ENCODE data around the gene STRAP. TPM values are rescaled to one million over a fixed set of nuclear protein-coding genes. Genes with fewer than 3 reads are reported as not detected.

STRAP gene
- polyA plus RNA-seq, 1 of the 3 experiments (the other 2 are of a cell fraction): 85.6 TPM

GRCh38 chr12:15932327-15932726, 50.1 kb downstream of the STRAP start:
- CTCF ChIA-PET: interaction anchor here (1.4 kb wide), 1 partner anchor 21 kb away, joined by 3 read pairs; the partner anchor contains the start of gene DERA
- DNase-seq: no peak
- H3K9ac ChIP-seq: no peak overlapping the region
- peaks cover 14% of the 10 kb centered on the region for H3F3A ChIP-seq (replicated peaks; ENCODE audit: insufficient read depth)
- peaks cover 9 to 39% of the 10 kb centered on the region in 2 experiments; a peak in 3 of 4 replicates for H3K4me1 ChIP-seq (ENCODE audit: control insufficient read depth in 1 of 2, insufficient read depth in 2 of 2, low read depth in 1 of 2, low read length in 1 of 2)
- POLR2A ChIA-PET: no interaction called here
- no peak overlapping the region for H3K4me3 ChIP-seq (ENCODE audit: low read depth in 2 of 2, low read length in 1 of 2)
- no peaks in the 10 kb centered on the region for H4K20me1 ChIP-seq (ENCODE audit: insufficient read depth)
- peaks cover 25% of the 10 kb centered on the region; the same call in 1 of the 2 replicates for H3K79me2 ChIP-seq (ENCODE audit: insufficient read depth)
- no peaks in the 10 kb centered on the region for H3K9me3 ChIP-seq
- H3K27me3 ChIP-seq (ENCODE audit: insufficient read depth): no peaks in the 10 kb centered on the region
- no peaks in the 10 kb centered on the region for H3K36me3 ChIP-seq (replicated peaks in 1 of 2; ENCODE audit: control insufficient read depth in 1 of 2, insufficient read depth in 2 of 2, low read length in 1 of 2)
- H3K27ac ChIP-seq (ENCODE audit: low read depth in 2 of 2, low read length in 1 of 2): no peak overlapping the region
- TF ChIP-seq, protein P1, sequence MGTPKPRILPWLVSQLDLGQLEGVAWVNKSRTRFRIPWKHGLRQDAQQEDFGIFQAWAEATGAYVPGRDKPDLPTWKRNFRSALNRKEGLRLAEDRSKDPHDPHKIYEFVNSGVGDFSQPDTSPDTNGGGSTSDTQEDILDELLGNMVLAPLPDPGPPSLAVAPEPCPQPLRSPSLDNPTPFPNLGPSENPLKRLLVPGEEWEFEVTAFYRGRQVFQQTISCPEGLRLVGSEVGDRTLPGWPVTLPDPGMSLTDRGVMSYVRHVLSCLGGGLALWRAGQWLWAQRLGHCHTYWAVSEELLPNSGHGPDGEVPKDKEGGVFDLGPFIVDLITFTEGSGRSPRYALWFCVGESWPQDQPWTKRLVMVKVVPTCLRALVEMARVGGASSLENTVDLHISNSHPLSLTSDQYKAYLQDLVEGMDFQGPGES (IDR thresholded peaks at IDR 0.05; ENCODE audit: low read depth, low read length): no peak
- TF ChIP-seq RCOR1 (IDR thresholded peaks at IDR 0.05; ENCODE audit: low read length) (no peak), SMC3 (IDR thresholded peaks at IDR 0.05; ENCODE audit: low read depth, low read length) (no peak), EZH2phosphoT487 (IDR thresholded peaks at IDR 0.05; ENCODE audit: borderline replicate concordance, low read depth) (no peak), FOXM1 (IDR thresholded peaks at IDR 0.05; ENCODE audit: low read depth) (no peak), MXI1 (IDR thresholded peaks at IDR 0.05; ENCODE audit: low read depth, low read length) (no peak), YY1 (IDR thresholded peaks at IDR 0.05; ENCODE audit: low read depth) (no peak), TEAD4 (IDR thresholded peaks at IDR 0.05; ENCODE audit: borderline replicate concordance, insufficient read depth) (no peak), CHD2 (IDR thresholded peaks at IDR 0.05; ENCODE audit: low read length, partially characterized antibody) (no peak), ELF1 (IDR thresholded peaks at IDR 0.05) (no peak), REST (IDR thresholded peaks at IDR 0.05; ENCODE audit: low read depth, low read length) (no peak), NRF1 (IDR thresholded peaks at IDR 0.05; ENCODE audit: low read depth, low read length) (no peak), GABPA (IDR thresholded peaks at IDR 0.05; ENCODE audit: low read depth) (no peak), MAX (IDR thresholded peaks at IDR 0.05; ENCODE audit: low read depth) (no peak), PBX3 (IDR thresholded peaks at IDR 0.05) (no peak)
- TF ChIP-seq, protein P2, sequence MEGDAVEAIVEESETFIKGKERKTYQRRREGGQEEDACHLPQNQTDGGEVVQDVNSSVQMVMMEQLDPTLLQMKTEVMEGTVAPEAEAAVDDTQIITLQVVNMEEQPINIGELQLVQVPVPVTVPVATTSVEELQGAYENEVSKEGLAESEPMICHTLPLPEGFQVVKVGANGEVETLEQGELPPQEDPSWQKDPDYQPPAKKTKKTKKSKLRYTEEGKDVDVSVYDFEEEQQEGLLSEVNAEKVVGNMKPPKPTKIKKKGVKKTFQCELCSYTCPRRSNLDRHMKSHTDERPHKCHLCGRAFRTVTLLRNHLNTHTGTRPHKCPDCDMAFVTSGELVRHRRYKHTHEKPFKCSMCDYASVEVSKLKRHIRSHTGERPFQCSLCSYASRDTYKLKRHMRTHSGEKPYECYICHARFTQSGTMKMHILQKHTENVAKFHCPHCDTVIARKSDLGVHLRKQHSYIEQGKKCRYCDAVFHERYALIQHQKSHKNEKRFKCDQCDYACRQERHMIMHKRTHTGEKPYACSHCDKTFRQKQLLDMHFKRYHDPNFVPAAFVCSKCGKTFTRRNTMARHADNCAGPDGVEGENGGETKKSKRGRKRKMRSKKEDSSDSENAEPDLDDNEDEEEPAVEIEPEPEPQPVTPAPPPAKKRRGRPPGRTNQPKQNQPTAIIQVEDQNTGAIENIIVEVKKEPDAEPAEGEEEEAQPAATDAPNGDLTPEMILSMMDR (IDR thresholded peaks at IDR 0.05): no peak
- TF ChIP-seq, protein P3, sequence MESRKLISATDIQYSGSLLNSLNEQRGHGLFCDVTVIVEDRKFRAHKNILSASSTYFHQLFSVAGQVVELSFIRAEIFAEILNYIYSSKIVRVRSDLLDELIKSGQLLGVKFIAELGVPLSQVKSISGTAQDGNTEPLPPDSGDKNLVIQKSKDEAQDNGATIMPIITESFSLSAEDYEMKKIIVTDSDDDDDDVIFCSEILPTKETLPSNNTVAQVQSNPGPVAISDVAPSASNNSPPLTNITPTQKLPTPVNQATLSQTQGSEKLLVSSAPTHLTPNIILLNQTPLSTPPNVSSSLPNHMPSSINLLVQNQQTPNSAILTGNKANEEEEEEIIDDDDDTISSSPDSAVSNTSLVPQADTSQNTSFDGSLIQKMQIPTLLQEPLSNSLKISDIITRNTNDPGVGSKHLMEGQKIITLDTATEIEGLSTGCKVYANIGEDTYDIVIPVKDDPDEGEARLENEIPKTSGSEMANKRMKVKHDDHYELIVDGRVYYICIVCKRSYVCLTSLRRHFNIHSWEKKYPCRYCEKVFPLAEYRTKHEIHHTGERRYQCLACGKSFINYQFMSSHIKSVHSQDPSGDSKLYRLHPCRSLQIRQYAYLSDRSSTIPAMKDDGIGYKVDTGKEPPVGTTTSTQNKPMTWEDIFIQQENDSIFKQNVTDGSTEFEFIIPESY (IDR thresholded peaks at IDR 0.05; ENCODE audit: borderline replicate concordance, low read depth): no peak
- no peak overlapping the region for H2AFZ ChIP-seq (ENCODE audit: low read depth)
- H3K9me2 ChIP-seq: no peaks in the 10 kb centered on the region
- H3K4me2 ChIP-seq: no peak overlapping the region
- WGBS (ENCODE audit: low lambda C conversion rate): 86% methylated on average over 1 of the region's 1 CpG

Data from SK-N-SH (cell line).